ENCODE data around the gene HYKK.

- no peak for TF ChIP-seq USF2 (IDR thresholded peaks at IDR 0.05)
- no peak for TF ChIP-seq REST (IDR thresholded peaks at IDR 0.05)
- TF ChIP-seq CTCF (IDR thresholded peaks at IDR 0.05), result no peak
- no peak for TF ChIP-seq ESRRA (IDR thresholded peaks at IDR 0.05; ENCODE audit: borderline replicate concordance, low read length)
- TF ChIP-seq TP53 (CRISPR knock-in tag; IDR thresholded peaks at IDR 0.05), result no peak
- TF ChIP-seq EP300 (IDR thresholded peaks at IDR 0.05), result no peak
- no peak for TF ChIP-seq JUN (IDR thresholded peaks at IDR 0.05)
- no peak for TF ChIP-seq MAFK (IDR thresholded peaks at IDR 0.05; ENCODE audit: partially characterized antibody)
- TF ChIP-seq POLR2A (IDR thresholded peaks at IDR 0.05; ENCODE audit: low read length), result no peak
- TF ChIP-seq CBX8 (IDR thresholded peaks at IDR 0.05), result no peak
Observed at GRCh38 chr15:78551902-78552301, 44.5 kb downstream of the HYKK start.
